ENCODE data around the gene STAT6. TPM values are rescaled to one million over a fixed set of nuclear protein-coding genes. Genes with fewer than 3 reads are reported as not detected.

The STAT6 gene
- total and polyA plus RNA-seq, 2 of the 8 experiments (the other 6 are each of a cell fraction or from before 2014, with no cell fraction given): 32.9 to 38.7 TPM

- no peak for TF ChIP-seq EZH2 (IDR thresholded peaks at IDR 0.05; ENCODE audit: low read depth, low read length, severe bottlenecking)
- TF ChIP-seq CBX8 (IDR thresholded peaks at IDR 0.05; ENCODE audit: borderline replicate concordance, low read depth, low read length): no peak
- TF ChIP-seq ASH2L (IDR thresholded peaks at IDR 0.05; ENCODE audit: low read length): no peak
These were observed 11.4 kb downstream of the STAT6 start (continued) for GRCh38 chr12:57099766-57100165.

All from H1 (cell line).